Central memory CD8-positive, alpha-beta T cell (primary cell): Measurements from ENCODE around the gene CD63.

Experiments used
- ATAC-seq: fragments of 150-1000 bp; cut with Tn5 transposase; replicated peaks from 2 replicates; pipeline ENCODE4 v1.10.0; 2022; ENCODE audit warnings: mild to moderate bottlenecking, moderate FRiP score, moderate number of reproducible peaks; ENCODE audit not compliant: poor library complexity, severe bottlenecking; ENCODE audit errors: extremely low read depth
- DNase-seq, 2 donors: peaks; one replicate each; pipeline ENCODE4 v3.0.0; 2021; ENCODE audit warnings: low spot score in 2 of 2
- H3K27ac Mint-ChIP-seq: one replicate; pipeline ENCODE4 v1.8.0; 2022; ENCODE audit warnings: low read depth, mild to moderate bottlenecking, moderate library complexity, mixed read lengths
- H3K27me3 Mint-ChIP-seq: one replicate; pipeline ENCODE4 v1.8.0; 2022; ENCODE audit warnings: mixed read lengths
- H3K36me3 Mint-ChIP-seq: one replicate; pipeline ENCODE4 v1.8.0; 2022; ENCODE audit warnings: mild to moderate bottlenecking, moderate library complexity, mixed read lengths; ENCODE audit not compliant: insufficient read depth
- H3K4me1 Mint-ChIP-seq: one replicate; pipeline ENCODE4 v1.8.0; 2022; ENCODE audit warnings: mixed read lengths
- H3K4me3 Mint-ChIP-seq: one replicate; pipeline ENCODE4 v1.8.0; 2022; ENCODE audit warnings: mild to moderate bottlenecking, moderate library complexity, mixed read lengths
- H3K9me3 Mint-ChIP-seq: one replicate; pipeline ENCODE4 v1.8.0; 2022; ENCODE audit warnings: mixed read lengths

Gene CD63

DNA sequence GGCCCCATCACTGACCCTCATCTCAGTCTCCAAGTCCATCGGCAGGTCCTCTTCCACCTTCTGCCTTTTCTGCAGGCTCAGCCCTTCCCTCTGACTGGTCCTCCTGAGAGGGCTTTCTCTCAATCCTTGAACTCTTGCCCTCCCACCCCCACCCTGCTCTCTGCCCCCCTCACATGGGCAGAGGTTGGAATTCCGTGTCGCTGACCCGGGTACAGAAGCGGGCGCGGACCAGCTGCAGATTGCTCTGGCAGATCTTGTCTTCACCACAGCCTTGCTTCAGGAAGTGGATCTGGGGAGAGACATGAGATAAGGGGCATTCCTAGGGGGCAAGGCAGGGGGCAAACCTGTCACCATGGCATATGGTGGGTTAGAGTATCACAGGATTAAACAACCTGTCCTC is 33.5 kb downstream of the CD63 start:
- DNase-seq (no peak), ATAC-seq (no peak)
- H3K27ac Mint-ChIP-seq = no peak overlapping the region
- H3K27me3 Mint-ChIP-seq = peaks cover 24% of the 10 kb centered on the region
- no peaks in the 10 kb centered on the region for H3K4me1 Mint-ChIP-seq
- H3K36me3 Mint-ChIP-seq = no peaks in the 10 kb centered on the region
- no peaks in the 10 kb centered on the region for H3K9me3 Mint-ChIP-seq
- H3K4me3 Mint-ChIP-seq = no peak overlapping the region

- Mint-ChIP-seq H3K4me3 (no peak overlapping the region), H3K27me3 (peaks cover 24% of the 10 kb centered on the region), H3K4me1 (no peaks in the 10 kb centered on the region), H3K9me3 (no peaks in the 10 kb centered on the region), H3K27ac (no peak overlapping the region), H3K36me3 (no peaks in the 10 kb centered on the region)
- no peak for DNase-seq
- no peak for ATAC-seq
Measured at GRCh38 chr12:55694651-55695050, 34.2 kb downstream of the CD63 start.

DNA sequence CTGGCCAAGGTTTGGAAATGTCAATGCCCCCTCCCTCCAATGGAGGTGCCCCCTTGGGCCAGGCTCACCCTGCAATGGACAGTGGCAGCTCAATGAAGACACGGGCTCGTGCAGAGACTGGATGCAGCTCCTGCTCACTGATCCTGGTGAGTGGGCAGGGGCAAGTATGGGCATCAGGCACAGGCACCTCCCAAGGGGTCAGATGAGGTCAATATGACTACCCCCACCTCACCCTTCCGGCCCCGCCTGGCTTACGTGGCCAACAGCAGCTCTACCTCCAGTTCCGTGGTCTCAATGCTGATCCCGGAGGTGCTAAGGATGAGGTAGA is 34.7 kb downstream of the CD63 start:
- Mint-ChIP-seq H3K27me3 (peaks cover 24% of the 10 kb centered on the region), H3K4me1 (no peaks in the 10 kb centered on the region), H3K9me3 (no peaks in the 10 kb centered on the region), H3K27ac (no peak overlapping the region), H3K4me3 (no peak overlapping the region), H3K36me3 (no peaks in the 10 kb centered on the region)
- ATAC-seq (no peak), DNase-seq (no peak)

- H3K27ac Mint-ChIP-seq = no peak overlapping the region
Measured at GRCh38 chr12:55693323-55694187, 35.3 kb downstream of the CD63 start.

DNA sequence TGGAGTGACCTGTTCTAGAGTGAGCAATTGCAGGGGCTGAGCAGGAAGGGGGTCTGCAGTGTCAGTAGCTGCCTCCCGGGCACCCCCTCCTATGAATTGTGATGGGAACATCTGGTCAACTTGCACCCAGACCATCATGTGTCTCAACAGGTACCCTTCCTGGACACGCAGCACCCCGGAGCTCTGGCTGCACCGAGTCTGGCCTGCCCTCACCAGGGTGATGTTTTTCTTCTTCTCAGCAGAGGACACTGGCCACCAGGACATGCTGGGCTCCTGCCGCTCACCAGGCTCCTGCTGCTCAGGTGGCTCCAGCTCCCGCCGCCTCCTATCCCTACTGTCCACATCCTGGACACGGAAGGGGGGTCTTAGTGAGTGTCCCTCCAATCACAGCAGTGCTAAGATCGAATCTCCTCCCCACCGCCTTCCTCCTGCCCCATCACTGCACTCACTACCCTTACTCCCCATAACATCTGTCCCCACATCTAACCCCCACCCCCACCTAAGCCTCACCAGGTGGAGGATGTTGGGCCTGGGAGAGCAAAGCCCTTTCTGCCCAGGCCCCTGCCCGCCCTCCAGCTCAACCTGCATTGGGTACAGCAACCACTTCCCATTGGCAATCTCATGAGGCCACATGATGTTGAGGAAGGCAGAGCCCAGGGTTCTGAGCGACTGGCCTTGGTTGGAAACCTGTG is 36.0 kb downstream of the CD63 start:
- Mint-ChIP-seq H3K4me1 (no peaks in the 10 kb centered on the region), H3K27me3 (peaks cover 20% of the 10 kb centered on the region), H3K9me3 (no peaks in the 10 kb centered on the region), H3K27ac (no peak overlapping the region), H3K36me3 (no peaks in the 10 kb centered on the region), H3K4me3 (no peak overlapping the region)
- ATAC-seq = no peak
- DNase-seq = no peak

More at GRCh38 chr12:55693323-55694187, 35.3 kb downstream of the CD63 start:
- Mint-ChIP-seq H3K36me3 (no peaks in the 10 kb centered on the region), H3K4me3 (no peak overlapping the region), H3K9me3 (no peaks in the 10 kb centered on the region), H3K4me1 (no peaks in the 10 kb centered on the region), H3K27me3 (peaks cover 24% of the 10 kb centered on the region)
- no peak for ATAC-seq
- no peak for DNase-seq

DNA sequence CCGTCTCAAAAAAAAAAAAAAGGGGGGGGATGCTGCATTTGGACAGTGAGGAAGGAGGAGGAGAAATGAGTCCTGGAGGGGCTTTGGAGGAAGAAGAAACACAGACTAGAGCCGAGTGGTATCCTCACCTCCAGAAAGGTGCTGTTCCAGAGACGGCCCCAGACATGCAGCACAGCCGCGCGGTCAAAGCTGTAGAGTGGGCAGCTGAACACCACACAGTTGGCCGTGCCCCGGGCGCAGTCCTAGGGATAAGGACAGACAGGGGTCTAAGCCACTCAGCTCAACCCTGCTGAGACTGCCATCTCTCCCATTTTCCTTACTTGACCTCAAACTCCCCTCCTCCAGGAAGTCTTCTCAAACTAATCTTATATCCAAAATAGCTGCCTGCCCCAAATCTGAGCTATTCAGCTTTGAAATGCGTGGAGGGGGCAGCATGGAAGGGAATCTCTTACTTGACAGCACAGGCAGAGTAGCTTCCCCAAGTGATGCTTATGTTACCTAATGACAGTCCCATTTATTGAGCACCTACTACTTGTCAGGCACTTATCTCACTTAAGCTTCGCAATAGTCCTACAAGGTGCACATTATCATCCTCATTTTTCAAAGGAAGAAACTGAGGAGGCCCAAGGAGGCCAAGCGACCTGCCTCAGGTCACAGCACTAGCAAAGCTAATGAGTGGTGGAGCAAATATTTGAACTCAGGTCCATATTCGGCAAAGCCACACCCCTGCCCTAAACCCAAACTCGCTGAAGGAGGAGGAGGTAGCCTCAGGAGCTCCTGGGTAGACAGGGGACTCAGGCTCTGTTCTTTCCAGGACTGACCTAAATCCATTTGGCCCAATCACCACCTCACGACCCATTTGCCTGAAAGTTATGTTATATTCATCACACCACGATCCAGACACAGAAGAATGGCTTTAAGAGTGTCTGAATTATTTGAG is 39.8 kb downstream of the CD63 start:
- Mint-ChIP-seq H3K4me1 (no peaks in the 10 kb centered on the region), H3K4me3 (no peak overlapping the region), H3K27me3 (peaks cover 18% of the 10 kb centered on the region), H3K36me3 (peaks cover 3% of the 10 kb centered on the region), H3K27ac (no peak overlapping the region), H3K9me3 (no peaks in the 10 kb centered on the region)
- ATAC-seq = no peak
- no peak for DNase-seq

GRCh38 chr12:55687746-55688145 is 41.1 kb downstream of the CD63 start:
- Mint-ChIP-seq H3K36me3 (peaks cover 3% of the 10 kb centered on the region), H3K4me1 (no peaks in the 10 kb centered on the region), H3K27me3 (peaks cover 23% of the 10 kb centered on the region), H3K9me3 (no peaks in the 10 kb centered on the region), H3K4me3 (no peak overlapping the region), H3K27ac (peak overlapping the region; percentile 29)
- ATAC-seq = no peak
- DNase-seq = no peak

DNA sequence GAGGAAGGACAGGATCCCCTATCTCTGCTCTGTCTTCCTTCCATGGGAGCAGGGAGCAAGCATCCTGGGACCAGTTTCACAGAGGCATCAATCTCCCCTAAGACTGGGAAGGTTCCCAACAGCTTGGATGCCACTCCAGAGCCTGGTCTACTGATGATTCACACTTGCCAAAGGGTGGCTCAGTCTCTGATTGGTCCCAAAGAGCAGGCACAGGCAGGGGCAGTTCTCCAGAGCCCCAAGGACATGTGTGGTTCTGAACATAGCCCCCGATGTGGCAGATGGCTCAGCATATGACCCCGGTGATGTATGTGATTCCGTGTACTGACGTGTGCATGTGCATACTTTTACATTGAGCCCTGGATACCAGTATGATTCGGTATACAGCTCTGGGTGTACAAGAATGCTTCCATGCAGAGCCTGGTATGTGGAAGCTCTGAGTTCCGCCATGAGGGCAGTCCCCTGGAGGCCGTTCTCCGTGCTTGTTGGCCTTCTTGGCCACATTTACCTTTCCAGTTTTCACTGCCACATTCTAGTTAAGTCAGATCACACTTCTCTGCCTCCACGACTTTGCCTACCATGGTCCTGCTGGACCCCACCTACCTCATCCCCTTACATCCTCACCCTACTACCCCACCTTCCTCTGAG is 42.3 kb downstream of the CD63 start:
- H3K4me3 Mint-ChIP-seq = no peak overlapping the region
- H3K27me3 Mint-ChIP-seq = peaks cover 32% of the 10 kb centered on the region
- no peak overlapping the region for H3K27ac Mint-ChIP-seq
- H3K9me3 Mint-ChIP-seq = no peaks in the 10 kb centered on the region
- no peak for ATAC-seq
- no peak for DNase-seq
- H3K4me1 Mint-ChIP-seq = peaks cover 4% of the 10 kb centered on the region
- H3K36me3 Mint-ChIP-seq = peaks cover 3% of the 10 kb centered on the region

- Mint-ChIP-seq H3K4me1 (peaks cover 12% of the 10 kb centered on the region), H3K27me3 (peaks cover 40% of the 10 kb centered on the region), H3K27ac (no peak overlapping the region)
Measured at GRCh38 chr12:55685671-55686070, 43.1 kb downstream of the CD63 start.

DNA sequence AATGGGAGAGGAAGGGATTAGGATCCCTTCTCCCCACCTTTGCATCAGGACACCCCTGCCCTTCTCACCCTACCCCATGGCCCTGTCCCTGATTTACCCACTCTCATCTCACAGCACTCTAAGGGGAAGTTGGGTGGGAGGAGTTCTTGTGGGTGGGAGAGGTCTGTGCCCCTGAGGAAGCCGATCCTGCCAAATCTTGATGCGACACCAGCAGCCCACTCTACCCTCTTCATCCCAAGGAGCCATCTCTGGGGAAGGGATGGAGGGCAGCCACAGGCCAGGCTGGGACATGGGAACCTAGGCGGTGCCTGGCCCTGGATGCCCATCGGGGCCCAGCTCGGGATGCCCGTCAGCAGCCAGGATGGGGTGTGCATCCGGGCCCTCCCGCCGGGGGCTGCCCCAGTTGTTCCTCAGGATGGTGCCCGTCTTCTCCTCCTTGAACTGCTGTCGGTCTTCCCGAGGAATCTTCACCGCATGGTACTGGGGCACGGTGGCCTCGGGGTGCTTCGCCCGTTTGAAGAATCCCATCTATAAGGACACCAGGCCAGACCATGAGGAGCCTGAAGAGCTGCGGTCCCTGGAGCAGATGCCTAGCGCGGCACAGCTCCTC is 43.9 kb downstream of the CD63 start:
- peaks cover 48% of the 10 kb centered on the region for H3K27me3 Mint-ChIP-seq
- DNase-seq (no peak), ATAC-seq (no peak)
- peaks cover 3% of the 10 kb centered on the region for H3K36me3 Mint-ChIP-seq
- peaks cover 12% of the 10 kb centered on the region for H3K4me1 Mint-ChIP-seq
- H3K9me3 Mint-ChIP-seq = no peaks in the 10 kb centered on the region
- H3K27ac Mint-ChIP-seq = no peak overlapping the region
- H3K4me3 Mint-ChIP-seq = no peak overlapping the region

More at GRCh38 chr12:55685671-55686070, 43.1 kb downstream of the CD63 start:
- DNase-seq (no peak), ATAC-seq (no peak)
- Mint-ChIP-seq H3K36me3 (peaks cover 3% of the 10 kb centered on the region), H3K9me3 (no peaks in the 10 kb centered on the region), H3K4me3 (no peak overlapping the region)

DNA sequence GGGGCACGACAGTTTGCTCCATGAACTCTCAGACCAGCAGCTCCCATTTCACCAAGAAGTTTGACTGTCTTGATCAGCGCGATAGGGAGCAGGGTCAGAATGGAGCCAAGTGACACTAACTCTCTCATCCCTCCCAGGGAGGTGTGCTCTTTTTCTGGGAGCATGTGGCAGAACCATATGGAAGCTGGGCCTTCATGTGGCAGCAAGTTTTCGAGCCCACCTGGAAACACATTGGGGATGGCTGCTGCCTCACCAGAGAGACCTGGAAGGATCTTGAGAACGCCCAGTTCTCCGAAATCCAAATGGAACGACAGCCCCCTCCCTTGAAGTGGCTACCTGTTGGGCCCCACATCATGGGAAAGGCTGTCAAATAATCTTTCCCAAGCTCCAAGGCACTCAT is 45.1 kb downstream of the CD63 start:
- no peak for DNase-seq
- peaks cover 54% of the 10 kb centered on the region for H3K27me3 Mint-ChIP-seq
- no peak overlapping the region for H3K4me3 Mint-ChIP-seq
- no peak for ATAC-seq
- no peak overlapping the region for H3K27ac Mint-ChIP-seq
- H3K36me3 Mint-ChIP-seq = peaks cover 3% of the 10 kb centered on the region
- peaks cover 12% of the 10 kb centered on the region for H3K4me1 Mint-ChIP-seq
- no peaks in the 10 kb centered on the region for H3K9me3 Mint-ChIP-seq
